Measurements from ENCODE around the gene PRDM16. TPM values are rescaled to one million over a fixed set of nuclear protein-coding genes. Genes with fewer than 3 reads are reported as not detected.

PRDM16 gene
- polyA plus RNA-seq, 1 experiment, result 0.06 TPM

GRCh38 chr1:3272321-3273045 lies 203.5 kb downstream of the PRDM16 start:
- TF ChIP-seq CTCF (IDR thresholded peaks at IDR 0.05; ENCODE audit: low read depth, low read length), result no peak

GRCh38 chr1:3273447-3273846 lies 204.4 kb downstream of the PRDM16 start:
- H3K4me3 ChIP-seq (ENCODE audit: low read depth, low read length), result no peak overlapping the region
- no peak overlapping the region for H3K27ac ChIP-seq (ENCODE audit: low read depth, low read length)
- no peak for TF ChIP-seq CTCF (IDR thresholded peaks at IDR 0.05; ENCODE audit: low read depth, low read length)
- no peaks in the 10 kb centered on the region for H3K27me3 ChIP-seq (ENCODE audit: control insufficient read depth, insufficient read depth, low read length)
- ChIA-PET CTCF (no interaction called here), POLR2A (no interaction called here)
- no peak for DNase-seq (ENCODE audit: low read depth, low spot score)
- peaks cover 11% of the 10 kb centered on the region for H3K9me3 ChIP-seq (ENCODE audit: control insufficient read depth, insufficient read depth, low read length)

More at GRCh38 chr1:3272321-3273045, 203.5 kb downstream of the PRDM16 start:
- CTCF ChIA-PET, result no interaction called here
- Histone ChIP-seq H3K27ac (ENCODE audit: low read depth, low read length) (no peak overlapping the region), H3K27me3 (ENCODE audit: control insufficient read depth, insufficient read depth, low read length) (no peaks in the 10 kb centered on the region), H3K4me3 (ENCODE audit: low read depth, low read length) (no peak overlapping the region), H3K9me3 (ENCODE audit: control insufficient read depth, insufficient read depth, low read length) (peaks cover 20% of the 10 kb centered on the region)
- POLR2A ChIA-PET, result no interaction called here
- DNase-seq (ENCODE audit: low read depth, low spot score), result no peak

- H3K4me3 ChIP-seq (ENCODE audit: low read depth, low read length), result no peak overlapping the region
- CTCF ChIA-PET, result no interaction called here
- no peak overlapping the region for H3K27ac ChIP-seq (ENCODE audit: low read depth, low read length)
- no peaks in the 10 kb centered on the region for H3K27me3 ChIP-seq (ENCODE audit: control insufficient read depth, insufficient read depth, low read length)
- DNase-seq (ENCODE audit: low read depth, low spot score), result no peak
- POLR2A ChIA-PET, result no interaction called here
- peaks cover 5% of the 10 kb centered on the region for H3K9me3 ChIP-seq (ENCODE audit: control insufficient read depth, insufficient read depth, low read length)
- TF ChIP-seq CTCF (IDR thresholded peaks at IDR 0.05; ENCODE audit: low read depth, low read length), result no peak
These were observed 206.0 kb downstream of the PRDM16 start for GRCh38 chr1:3274972-3275371.

- POLR2A ChIA-PET, result no interaction called here
- Histone ChIP-seq H3K4me3 (ENCODE audit: low read depth, low read length) (no peak overlapping the region), H3K27me3 (ENCODE audit: control insufficient read depth, insufficient read depth, low read length) (no peaks in the 10 kb centered on the region), H3K9me3 (ENCODE audit: control insufficient read depth, insufficient read depth, low read length) (peaks cover 4% of the 10 kb centered on the region; the same call in 1 of the 2 replicates), H3K27ac (ENCODE audit: low read depth, low read length) (no peak overlapping the region)
- no peak for DNase-seq (ENCODE audit: low read depth, low spot score)
- no peak for TF ChIP-seq CTCF (IDR thresholded peaks at IDR 0.05; ENCODE audit: low read depth, low read length)
- CTCF ChIA-PET, result no interaction called here
These were observed 206.7 kb downstream of the PRDM16 start for GRCh38 chr1:3275471-3276340.

- H3K4me3 ChIP-seq (ENCODE audit: low read depth, low read length), result no peak overlapping the region
- ChIA-PET POLR2A (no interaction called here), CTCF (no interaction called here)
- no peak overlapping the region for H3K27ac ChIP-seq (ENCODE audit: low read depth, low read length)
- TF ChIP-seq CTCF (IDR thresholded peaks at IDR 0.05; ENCODE audit: low read depth, low read length), result no peak
- no peak for DNase-seq (ENCODE audit: low read depth, low spot score)
- H3K9me3 ChIP-seq (ENCODE audit: control insufficient read depth, insufficient read depth, low read length), result no peaks in the 10 kb centered on the region; the same call in 1 of the 2 replicates
- no peaks in the 10 kb centered on the region for H3K27me3 ChIP-seq (ENCODE audit: control insufficient read depth, insufficient read depth, low read length)
These were observed 207.4 kb downstream of the PRDM16 start for GRCh38 chr1:3276341-3276800.

All from AG04450 (cell line).